ENCODE data around the gene NSUN4. TPM values are rescaled to one million over a fixed set of nuclear protein-coding genes. Genes with fewer than 3 reads are reported as not detected.

NSUN4 gene
- total RNA-seq, 1 experiment from 2014 or later, result 20.4 TPM

DNA sequence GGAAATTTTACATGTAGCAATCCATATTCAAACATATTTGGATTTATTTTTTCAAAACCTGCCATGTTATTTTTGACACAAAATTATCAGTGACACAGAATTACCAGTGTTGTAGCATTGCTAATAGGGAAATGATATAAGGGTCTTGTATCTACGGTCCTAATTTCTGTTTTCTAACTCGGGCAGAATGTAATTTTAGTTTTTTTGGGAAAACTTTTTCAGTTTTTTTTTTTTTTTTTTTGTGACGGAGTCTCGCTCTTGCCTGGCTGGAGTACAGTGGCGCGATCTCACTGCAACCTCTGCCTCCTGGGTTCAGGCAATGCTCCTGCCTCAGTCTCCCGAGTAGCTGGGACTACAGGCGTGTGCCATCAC is 34.5 kb upstream of the NSUN4 start:
- H3K56ac ChIP-seq (ENCODE audit: insufficient read length, low read depth, low read length), result no peak overlapping the region
- H4K8ac ChIP-seq (replicated peaks; ENCODE audit: insufficient read length, low read depth, low read length), result no peak overlapping the region
- no peak overlapping the region for H3K9ac ChIP-seq (ENCODE audit: extremely low read depth, insufficient read length, low read length)
- no peak overlapping the region for H4K5ac ChIP-seq (ENCODE audit: insufficient read length, low read depth, low read length)
- H2BK12ac ChIP-seq (ENCODE audit: insufficient read length, low read depth, low read length), result no peak overlapping the region
- H3K4me1 ChIP-seq (ENCODE audit: insufficient read depth, low read length), result no peaks in the 10 kb centered on the region; the same call in 1 of the 2 replicates
- no peak overlapping the region for H3K4ac ChIP-seq (ENCODE audit: low read depth, low read length)
- no peak overlapping the region for H2AFZ ChIP-seq (ENCODE audit: low read length)
- TF ChIP-seq, protein P1, sequence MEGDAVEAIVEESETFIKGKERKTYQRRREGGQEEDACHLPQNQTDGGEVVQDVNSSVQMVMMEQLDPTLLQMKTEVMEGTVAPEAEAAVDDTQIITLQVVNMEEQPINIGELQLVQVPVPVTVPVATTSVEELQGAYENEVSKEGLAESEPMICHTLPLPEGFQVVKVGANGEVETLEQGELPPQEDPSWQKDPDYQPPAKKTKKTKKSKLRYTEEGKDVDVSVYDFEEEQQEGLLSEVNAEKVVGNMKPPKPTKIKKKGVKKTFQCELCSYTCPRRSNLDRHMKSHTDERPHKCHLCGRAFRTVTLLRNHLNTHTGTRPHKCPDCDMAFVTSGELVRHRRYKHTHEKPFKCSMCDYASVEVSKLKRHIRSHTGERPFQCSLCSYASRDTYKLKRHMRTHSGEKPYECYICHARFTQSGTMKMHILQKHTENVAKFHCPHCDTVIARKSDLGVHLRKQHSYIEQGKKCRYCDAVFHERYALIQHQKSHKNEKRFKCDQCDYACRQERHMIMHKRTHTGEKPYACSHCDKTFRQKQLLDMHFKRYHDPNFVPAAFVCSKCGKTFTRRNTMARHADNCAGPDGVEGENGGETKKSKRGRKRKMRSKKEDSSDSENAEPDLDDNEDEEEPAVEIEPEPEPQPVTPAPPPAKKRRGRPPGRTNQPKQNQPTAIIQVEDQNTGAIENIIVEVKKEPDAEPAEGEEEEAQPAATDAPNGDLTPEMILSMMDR (conservative IDR thresholded peaks at IDR 0.05), result no peak
- H3K27me3 ChIP-seq (ENCODE audit: insufficient read depth, low read length), result no peaks in the 10 kb centered on the region
- H3K27ac ChIP-seq (ENCODE audit: insufficient read length, low read depth, low read length), result no peak overlapping the region
- no peaks in the 10 kb centered on the region for H4K20me1 ChIP-seq (ENCODE audit: control insufficient read depth, insufficient read depth, insufficient read length)
- peaks cover 47% of the 10 kb centered on the region; the same call in 1 of the 2 replicates for H3K79me2 ChIP-seq (ENCODE audit: insufficient read depth, low read length)
- Mint-ChIP-seq H3K9me3 (peaks cover 0 to 3% of the 10 kb centered on the region in 2 experiments; a peak in 2 of 5 replicates), H3K4me1 (peaks cover 39 to 54% of the 10 kb centered on the region in 2 experiments), H3K4me3 (peak overlapping the region; percentile 37 to 72), H3K27ac (no peak overlapping the region; a peak in 1 of 7 replicates), H3K36me3 (ENCODE audit: insufficient read depth in 1 of 3, low read depth in 3 of 3) (peaks cover 46 to 52% (median 49%) of the 10 kb centered on the region in 3 experiments), H3K27me3 (ENCODE audit: low read depth) (no peaks in the 10 kb centered on the region; the same call in 1 of the 2 replicates)
- peaks cover 9% of the 10 kb centered on the region for H3K79me1 ChIP-seq (ENCODE audit: insufficient read depth, low read depth, low read length, poor library complexity, severe bottlenecking)
- no peak overlapping the region for H2AK5ac ChIP-seq (ENCODE audit: insufficient read length, low read length)
- no peak overlapping the region for H3K18ac ChIP-seq (ENCODE audit: insufficient read length, low read depth, low read length)
- no peak overlapping the region for H3K23ac ChIP-seq (ENCODE audit: insufficient read length, low read depth, low read length)
- H4K91ac ChIP-seq (ENCODE audit: insufficient read length, low read depth, low read length), result no peak overlapping the region
- H3K4me2 ChIP-seq (ENCODE audit: insufficient read depth, insufficient read length, low read length), result no peak overlapping the region
- no peak overlapping the region for H3T11ph ChIP-seq (ENCODE audit: low read length)
- no peak overlapping the region for H2BK120ac ChIP-seq (ENCODE audit: low read depth, low read length, poor library complexity, severe bottlenecking)
- H3K14ac ChIP-seq (ENCODE audit: insufficient read depth, low read length), result no peak overlapping the region
- no CpG with 5 or more reads among the region's 8 CpGs for WGBS (ENCODE audit: extremely low coverage, insufficient read length, low lambda C conversion rate)
- no peak overlapping the region for H2BK5ac ChIP-seq (ENCODE audit: insufficient read length, low read length)
- H2BK20ac ChIP-seq (ENCODE audit: low read depth, low read length, poor library complexity, severe bottlenecking), result no peak overlapping the region
- H3K23me2 ChIP-seq (ENCODE audit: insufficient read length, low read depth, low read length, poor library complexity, severe bottlenecking), result peaks cover 12% of the 10 kb centered on the region
- H3K9me3 ChIP-seq (ENCODE audit: control insufficient read depth, low read depth, low read length), result no peaks in the 10 kb centered on the region
- no peak overlapping the region for H2BK15ac ChIP-seq (ENCODE audit: low read depth, low read length)
- DNase-seq, result no peak
